Natural killer cell treated with Interleukin-12 subunit alpha and Interleukin-12 subunit beta and Interleukin-15 and Interleukin-18, amount 100 ng/mL, for 72 hours (primary cell): ENCODE data around the gene ASB15. TPM values are rescaled to one million over a fixed set of nuclear protein-coding genes. Genes with fewer than 3 reads are reported as not detected.
A peak's percentile ranks its signal among the peaks of the same experiment; 100 is the strongest.

Experiments
- ATAC-seq, 2 donors: fragments of 150-1000 bp; cut with Tn5 transposase in 1 of 2; sonication (Bioruptor Pico), chemical (Tn5 transposase) in 1 of 2; 2 replicates each; pipeline ENCODE4 v1.10.0; 2021
- DNase-seq: peaks from one replicate; pipeline ENCODE4 v3.0.0; 2022; ENCODE audit warnings: low spot score
- H3K27ac Mint-ChIP-seq, 2 donors: 1 replicate in 1 of 2; 2 replicates in 1 of 2; pipeline ENCODE4 v1.8.0; 2022; ENCODE audit warnings: mixed read lengths in 2 of 2, mild to moderate bottlenecking in 1 of 2, moderate library complexity in 1 of 2
- H3K27me3 Mint-ChIP-seq, 2 donors: 1 replicate in 1 of 2; 2 replicates in 1 of 2; pipeline ENCODE4 v1.8.0; 2022; ENCODE audit warnings: mixed read lengths in 2 of 2
- H3K36me3 Mint-ChIP-seq: one replicate; pipeline ENCODE4 v1.8.0; 2022; ENCODE audit warnings: mixed read lengths
- H3K4me1 Mint-ChIP-seq, 2 donors: 1 replicate in 1 of 2; 2 replicates in 1 of 2; pipeline ENCODE4 v1.8.0; 2022; ENCODE audit warnings: low read depth in 2 of 2, mixed read lengths in 2 of 2, mild to moderate bottlenecking in 1 of 2
- H3K4me3 Mint-ChIP-seq: one replicate; pipeline ENCODE4 v1.8.0; 2022; ENCODE audit warnings: mixed read lengths
- H3K9me3 Mint-ChIP-seq: 2 replicates; pipeline ENCODE4 v1.8.0; 2022; ENCODE audit warnings: mixed read lengths
- total RNA-seq, 2 donors: library from RNA; stranded (reverse); gene quantifications; one replicate each; pipeline ENCODE4 v1.2.3, GENCODE V29; 2022

The ASB15 gene
- total RNA-seq, 2 donors from 2014 or later: not detected

- no peak for ATAC-seq
These were observed 50.8 kb downstream of the ASB15 start for GRCh38 chr7:123652406-123652805.

DNA sequence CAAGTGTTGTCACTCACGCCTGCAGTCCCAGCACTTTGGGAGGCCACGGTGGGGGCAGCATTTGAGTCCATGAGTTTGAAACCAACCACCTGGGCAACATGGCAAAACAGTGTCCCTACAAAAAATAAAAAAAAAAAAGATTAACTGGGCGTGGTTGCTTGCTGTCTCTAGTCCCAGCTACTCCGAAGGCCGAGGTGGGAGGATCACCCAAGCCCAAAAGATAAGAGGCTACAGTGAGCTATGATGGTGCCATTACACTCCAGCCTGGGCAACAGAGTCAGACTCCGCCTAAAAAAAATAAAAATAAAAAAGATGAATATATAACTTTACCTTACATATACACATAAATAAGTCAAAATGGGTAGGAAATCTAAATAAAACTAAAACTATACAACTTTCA is 51.5 kb downstream of the ASB15 start:
- Mint-ChIP-seq H3K36me3 (no peaks in the 10 kb centered on the region), H3K4me1 (no peaks in the 10 kb centered on the region), H3K27me3 (peaks cover 8 to 20% of the 10 kb centered on the region in 2 donors), H3K4me3 (no peak overlapping the region), H3K9me3 (no peaks in the 10 kb centered on the region), H3K27ac (no peak overlapping the region)
- ATAC-seq (no peak), DNase-seq (no peak)

More at GRCh38 chr7:123652406-123652805, 50.8 kb downstream of the ASB15 start:
- no peaks in the 10 kb centered on the region for H3K4me1 Mint-ChIP-seq
- H3K27me3 Mint-ChIP-seq: peaks cover 10 to 21% of the 10 kb centered on the region in 2 donors
- no peak overlapping the region for H3K4me3 Mint-ChIP-seq
- no peaks in the 10 kb centered on the region for H3K36me3 Mint-ChIP-seq
- no peak for DNase-seq
- no peaks in the 10 kb centered on the region for H3K9me3 Mint-ChIP-seq
- no peak overlapping the region for H3K27ac Mint-ChIP-seq

- no peaks in the 10 kb centered on the region for H3K36me3 Mint-ChIP-seq
- no peaks in the 10 kb centered on the region for H3K9me3 Mint-ChIP-seq
- H3K27me3 Mint-ChIP-seq: peaks cover 14 to 25% of the 10 kb centered on the region in 2 donors
- no peak for DNase-seq
- H3K4me3 Mint-ChIP-seq: no peak within 1 kb of the TSS
- H3K4me1 Mint-ChIP-seq: no peaks in the 10 kb centered on the region
- ATAC-seq: no peak
- H3K27ac Mint-ChIP-seq: no peak within 1 kb of the TSS
These were observed 54.0 kb downstream of the ASB15 start, which contains the start of gene LMOD2 for GRCh38 chr7:123655614-123656013. Gene LMOD2, plus strand, starts transcription at chr7:123655866. Its CDS starts 98 bp downstream, at chr7:123655964.

DNA sequence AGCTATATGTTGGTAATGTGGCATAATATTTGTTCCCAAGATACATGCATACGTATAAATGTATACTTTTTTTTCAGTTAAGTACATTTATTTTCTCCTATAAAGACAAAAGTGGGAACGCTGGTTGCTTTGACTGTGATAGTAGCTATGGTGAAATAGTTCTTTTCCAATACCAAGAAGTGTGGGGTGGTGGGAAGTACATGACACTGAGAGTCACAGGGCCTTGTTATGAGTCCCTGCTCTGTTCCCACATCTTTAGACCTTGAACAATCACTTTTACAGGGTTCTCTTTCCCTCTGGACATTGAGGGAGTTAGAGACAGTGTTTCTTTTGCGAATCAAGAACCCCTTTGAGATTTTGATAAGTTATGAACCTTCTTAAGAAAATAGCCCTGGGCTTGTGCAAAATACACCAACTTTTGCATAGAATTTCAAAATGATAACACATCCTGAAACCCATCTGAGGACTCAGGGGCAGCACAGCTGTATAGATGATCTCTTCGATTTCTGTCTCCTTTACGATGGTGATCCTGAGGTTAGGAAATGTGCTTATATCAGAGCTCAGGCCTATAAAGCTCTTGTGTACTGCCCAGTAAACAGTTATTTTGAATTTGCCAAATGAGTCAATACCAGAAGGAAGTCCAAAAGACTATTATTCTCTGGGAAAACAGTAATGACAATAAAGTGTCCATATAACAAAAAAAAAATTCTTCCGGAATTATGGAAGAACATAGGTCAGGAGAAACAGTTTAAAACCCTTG is 55.1 kb downstream of the ASB15 start:
- no peak overlapping the region for H3K27ac Mint-ChIP-seq
- H3K36me3 Mint-ChIP-seq: no peaks in the 10 kb centered on the region
- H3K9me3 Mint-ChIP-seq: no peaks in the 10 kb centered on the region
- H3K4me3 Mint-ChIP-seq: no peak overlapping the region
- no peaks in the 10 kb centered on the region for H3K4me1 Mint-ChIP-seq
- no peak for DNase-seq
- H3K27me3 Mint-ChIP-seq: peaks cover 18 to 33% of the 10 kb centered on the region in 2 donors
- no peak for ATAC-seq

DNA sequence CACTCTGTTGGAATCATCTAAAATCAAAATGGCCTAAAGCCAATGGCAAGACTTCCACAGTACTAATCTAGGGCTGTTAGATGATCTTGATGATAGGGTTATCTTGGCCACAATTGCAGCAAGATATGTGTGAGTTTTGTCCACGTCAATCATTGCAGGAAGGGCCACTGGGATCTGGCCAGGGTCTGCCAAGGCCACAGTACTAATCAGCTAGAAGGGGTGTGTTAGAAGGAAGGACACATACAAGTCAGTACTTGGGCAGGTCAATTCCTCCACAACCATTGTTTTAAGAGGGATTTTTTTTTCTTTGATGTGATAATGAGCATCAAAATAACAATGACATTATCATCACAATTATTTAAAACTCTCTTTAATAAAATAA is 55.7 kb downstream of the ASB15 start:
- H3K9me3 Mint-ChIP-seq: no peaks in the 10 kb centered on the region
- no peak for DNase-seq
- H3K4me1 Mint-ChIP-seq: no peaks in the 10 kb centered on the region
- peaks cover 19 to 33% of the 10 kb centered on the region in 2 donors for H3K27me3 Mint-ChIP-seq
- no peak overlapping the region for H3K4me3 Mint-ChIP-seq
- no peak overlapping the region for H3K27ac Mint-ChIP-seq
- ATAC-seq: no peak
- no peaks in the 10 kb centered on the region for H3K36me3 Mint-ChIP-seq

DNA sequence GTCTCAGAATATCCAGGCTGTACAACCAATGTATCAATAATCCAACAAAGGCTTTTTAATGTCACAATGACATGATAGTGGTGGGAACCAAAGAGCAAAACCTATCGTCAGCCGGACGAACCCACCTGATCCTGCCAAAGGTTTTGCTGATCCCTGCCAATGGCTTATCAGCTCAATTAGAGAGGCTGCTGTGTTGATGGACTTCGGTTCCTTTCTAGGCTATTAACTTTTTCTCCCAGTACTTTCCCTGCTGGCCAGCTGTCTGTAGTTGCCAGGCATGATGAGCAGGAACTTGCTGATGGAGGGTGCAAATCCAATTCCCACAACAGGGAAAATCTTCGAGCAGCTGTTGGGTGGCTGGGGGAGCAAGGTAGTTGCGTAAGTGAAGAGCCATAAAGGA is 56.4 kb downstream of the ASB15 start:
- DNase-seq (no peak), ATAC-seq (no peak)
- no peaks in the 10 kb centered on the region for H3K4me1 Mint-ChIP-seq
- H3K9me3 Mint-ChIP-seq: no peaks in the 10 kb centered on the region
- H3K27me3 Mint-ChIP-seq: peaks cover 21 to 40% of the 10 kb centered on the region in 2 donors
- H3K4me3 Mint-ChIP-seq: no peak overlapping the region
- no peak overlapping the region for H3K27ac Mint-ChIP-seq
- no peaks in the 10 kb centered on the region for H3K36me3 Mint-ChIP-seq

- Mint-ChIP-seq H3K27ac (no peak overlapping the region), H3K4me1 (no peaks in the 10 kb centered on the region), H3K36me3 (no peaks in the 10 kb centered on the region), H3K27me3 (peaks cover 29 to 53% of the 10 kb centered on the region in 2 donors), H3K9me3 (no peaks in the 10 kb centered on the region), H3K4me3 (no peak overlapping the region)
- DNase-seq (no peak), ATAC-seq (no peak)
These were observed 59.1 kb downstream of the ASB15 start for GRCh38 chr7:123660514-123661354.

GRCh38 chr7:123661765-123662164 is 60.1 kb downstream of the ASB15 start:
- peaks cover 30 to 53% of the 10 kb centered on the region in 2 donors for H3K27me3 Mint-ChIP-seq
- H3K27ac Mint-ChIP-seq: no peak overlapping the region
- H3K4me3 Mint-ChIP-seq: no peak overlapping the region
- DNase-seq: no peak
- H3K4me1 Mint-ChIP-seq: no peaks in the 10 kb centered on the region
- ATAC-seq: no peak
- no peaks in the 10 kb centered on the region for H3K9me3 Mint-ChIP-seq
- no peaks in the 10 kb centered on the region for H3K36me3 Mint-ChIP-seq

GRCh38 chr7:123662293-123662692 is 60.7 kb downstream of the ASB15 start:
- DNase-seq: no peak
- Mint-ChIP-seq H3K27ac (no peak overlapping the region), H3K9me3 (no peaks in the 10 kb centered on the region), H3K4me1 (no peaks in the 10 kb centered on the region), H3K4me3 (no peak overlapping the region), H3K36me3 (no peaks in the 10 kb centered on the region), H3K27me3 (peaks cover 30 to 53% of the 10 kb centered on the region in 2 donors)
- no peak for ATAC-seq

GRCh38 chr7:123662755-123663154 is 61.1 kb downstream of the ASB15 start:
- Mint-ChIP-seq H3K4me1 (no peaks in the 10 kb centered on the region), H3K4me3 (no peak overlapping the region), H3K27me3 (peaks cover 30 to 53% of the 10 kb centered on the region in 2 donors), H3K9me3 (no peaks in the 10 kb centered on the region), H3K36me3 (no peaks in the 10 kb centered on the region), H3K27ac (no peak overlapping the region)
- no peak for DNase-seq
- ATAC-seq: no peak

GRCh38 chr7:123663200-123663599 is 61.6 kb downstream of the ASB15 start:
- no peak overlapping the region for H3K4me3 Mint-ChIP-seq

DNA sequence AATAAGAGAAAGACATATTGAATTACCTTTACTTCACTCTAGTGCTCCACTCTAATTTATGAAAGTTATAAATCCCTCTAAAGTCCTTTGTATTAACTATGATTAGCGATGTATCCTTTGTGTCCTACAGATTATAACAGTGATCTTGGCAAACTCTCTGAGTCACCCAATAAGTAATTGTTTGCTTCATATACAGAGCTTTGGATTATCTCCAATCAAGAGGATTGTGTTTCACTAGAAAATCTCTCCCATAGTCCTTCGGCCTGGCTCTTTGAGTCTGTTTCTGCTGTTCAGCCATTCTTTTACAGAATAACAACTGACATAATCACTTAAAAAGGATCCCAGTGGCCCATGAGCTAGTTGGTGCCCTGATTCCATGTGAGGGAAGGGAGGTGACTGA is 63.5 kb downstream of the ASB15 start:
- H3K27ac Mint-ChIP-seq: no peak overlapping the region
- no peak for ATAC-seq

More at GRCh38 chr7:123663200-123663599, 61.6 kb downstream of the ASB15 start:
- H3K9me3 Mint-ChIP-seq: no peaks in the 10 kb centered on the region
- H3K4me1 Mint-ChIP-seq: no peaks in the 10 kb centered on the region
- ATAC-seq: no peak
- H3K27ac Mint-ChIP-seq: no peak overlapping the region
- H3K27me3 Mint-ChIP-seq: peaks cover 30 to 53% of the 10 kb centered on the region in 2 donors
- DNase-seq: no peak
- no peaks in the 10 kb centered on the region for H3K36me3 Mint-ChIP-seq

GRCh38 chr7:123665896-123666295 is 64.3 kb downstream of the ASB15 start:
- DNase-seq (no peak), ATAC-seq (peak in 1 of 2 donors; percentile 11)
- Mint-ChIP-seq H3K27me3 (peaks cover 19 to 34% of the 10 kb centered on the region in 2 donors), H3K36me3 (no peaks in the 10 kb centered on the region), H3K9me3 (no peaks in the 10 kb centered on the region), H3K4me3 (no peak overlapping the region), H3K27ac (no peak overlapping the region), H3K4me1 (no peaks in the 10 kb centered on the region)

More for the DNA sequence above, 63.5 kb downstream of the ASB15 start:
- no peak for DNase-seq
- Mint-ChIP-seq H3K4me3 (no peak overlapping the region), H3K27me3 (peaks cover 19 to 40% of the 10 kb centered on the region in 2 donors), H3K4me1 (no peaks in the 10 kb centered on the region), H3K36me3 (no peaks in the 10 kb centered on the region), H3K9me3 (no peaks in the 10 kb centered on the region)

- ATAC-seq (no peak), DNase-seq (no peak)
- Mint-ChIP-seq H3K4me1 (no peaks in the 10 kb centered on the region), H3K36me3 (no peaks in the 10 kb centered on the region), H3K9me3 (no peaks in the 10 kb centered on the region), H3K27ac (no peak overlapping the region), H3K27me3 (peaks cover 16 to 30% of the 10 kb centered on the region in 2 donors), H3K4me3 (no peak overlapping the region)
These were observed 64.9 kb downstream of the ASB15 start for GRCh38 chr7:123666492-123666891.
